CD4-positive, alpha-beta T cell treated with Interleukin-21 for 1 hour (primary cell): ENCODE measurements around the gene DUS3L.
"Not testable (repeated sequence)": the region's sequence is repeated elsewhere in the genome, so short reads cannot be mapped to it uniquely, and the experiment has no call there.

ENCODE experiments used
- DNase-seq: peaks from one replicate; pipeline ENCODE4 v3.0.0-alpha.2; 2020

The DUS3L gene

GRCh38 chr19:5767949-5768348 lies 23.0 kb downstream of the DUS3L start:
- DNase-seq, result no peak

GRCh38 chr19:5765220-5765619 lies 25.7 kb downstream of the DUS3L start:
- DNase-seq, result no peak

- DNase-seq, result no peak
Measured at GRCh38 chr19:5762608-5763217, 28.2 kb downstream of the DUS3L start.

- no peak for DNase-seq
Measured at GRCh38 chr19:5753743-5754142, 37.2 kb downstream of the DUS3L start.

- DNase-seq, result no peak
Measured at GRCh38 chr19:5751709-5752108, 39.3 kb downstream of the DUS3L start.

- no peak for DNase-seq
Measured at GRCh38 chr19:5749505-5749904, 41.5 kb downstream of the DUS3L start.

- not testable (repeated sequence) for DNase-seq
Measured at GRCh38 chr19:5748920-5749319, 42.0 kb downstream of the DUS3L start.

- not testable (repeated sequence) for DNase-seq
Measured at GRCh38 chr19:5744999-5745398, 46.0 kb downstream of the DUS3L start.

- DNase-seq, result no peak
Measured at GRCh38 chr19:5743630-5744029, 47.3 kb downstream of the DUS3L start.

GRCh38 chr19:5742051-5742450 lies 48.9 kb downstream of the DUS3L start:
- no peak for DNase-seq

GRCh38 chr19:5738423-5738822 lies 52.5 kb downstream of the DUS3L start:
- DNase-seq, result no peak
